H9 (cell line): ENCODE data around the gene CMTM5. TPM values are rescaled to one million over a fixed set of nuclear protein-coding genes. Genes with fewer than 3 reads are reported as not detected.
A peak's percentile ranks its signal among the peaks of the same experiment; 100 is the strongest.

Experiments
- DNase-seq: peaks from one replicate; pipeline ENCODE4 v3.0.0-alpha.2; 2017
- H2AFZ ChIP-seq: one replicate; pipeline ENCODE4 v1.6.1; 2013; ENCODE audit warnings: mild to moderate bottlenecking, low read length, control low read depth, moderate library complexity
- H2AK5ac ChIP-seq: 2 replicates; pipeline ENCODE4 v1.6.1; 2013; ENCODE audit warnings: low read length, control low read depth, mixed read lengths; ENCODE audit not compliant: insufficient read length
- H2BK120ac ChIP-seq: one replicate; pipeline ENCODE4 v1.6.1; 2013; ENCODE audit warnings: low read depth, mild to moderate bottlenecking, low read length, control low read depth, inconsistent platforms; ENCODE audit not compliant: poor library complexity, severe bottlenecking
- H2BK12ac ChIP-seq: 2 replicates; pipeline ENCODE4 v1.6.1; 2013; ENCODE audit warnings: low read length, control low read depth, mixed read lengths, low read depth; ENCODE audit not compliant: insufficient read length
- H2BK15ac ChIP-seq: 2 replicates; pipeline ENCODE4 v1.6.1; 2013; ENCODE audit warnings: low read depth, low read length, control low read depth
- H2BK20ac ChIP-seq: one replicate; pipeline ENCODE4 v1.6.1; 2013; ENCODE audit warnings: low read depth, mild to moderate bottlenecking, low read length, control low read depth, inconsistent platforms; ENCODE audit not compliant: poor library complexity, severe bottlenecking
- H2BK5ac ChIP-seq: 2 replicates; pipeline ENCODE4 v1.6.1; 2013; ENCODE audit warnings: low read length, control low read depth, mixed read lengths; ENCODE audit not compliant: insufficient read length
- H3K14ac ChIP-seq: 2 replicates; pipeline ENCODE4 v1.6.1; 2013; ENCODE audit warnings: low read length, control low read depth; ENCODE audit not compliant: insufficient read depth
- H3K18ac ChIP-seq: 2 replicates; pipeline ENCODE4 v1.6.1; 2013; ENCODE audit warnings: low read depth, mild to moderate bottlenecking, mixed read lengths, low read length, control low read depth; ENCODE audit not compliant: insufficient read length
- H3K23ac ChIP-seq: 2 replicates; pipeline ENCODE4 v1.6.1; 2013; ENCODE audit warnings: low read length, control low read depth, mixed read lengths, low read depth; ENCODE audit not compliant: insufficient read length
- H3K23me2 ChIP-seq: 2 replicates; pipeline ENCODE4 v1.6.1; 2013; ENCODE audit warnings: low read depth, mild to moderate bottlenecking, mixed read lengths, low read length, control low read depth; ENCODE audit not compliant: insufficient read length, poor library complexity, severe bottlenecking
- H3K27ac ChIP-seq: 2 replicates; pipeline ENCODE4 v1.5.1; 2013; ENCODE audit warnings: low read length, control low read depth, mixed read lengths, low read depth; ENCODE audit not compliant: insufficient read length
- H3K27me3 ChIP-seq: 2 replicates; pipeline ENCODE4 v1.6.1; 2013; ENCODE audit warnings: low read length, control low read depth, inconsistent platforms; ENCODE audit not compliant: insufficient read depth
- H3K4ac ChIP-seq: 2 replicates; pipeline ENCODE4 v1.6.1; 2013; ENCODE audit warnings: low read depth, mild to moderate bottlenecking, control low read depth, inconsistent platforms, low read length, moderate library complexity
- H3K4me1 ChIP-seq: 2 replicates; pipeline ENCODE4 v1.6.1; 2013; ENCODE audit warnings: low read length, control low read depth, inconsistent platforms; ENCODE audit not compliant: insufficient read depth
- H3K4me2 ChIP-seq: 2 replicates; pipeline ENCODE4 v1.6.1; 2013; ENCODE audit warnings: low read length, control low read depth, mixed read lengths; ENCODE audit not compliant: insufficient read length, insufficient read depth
- H3K56ac ChIP-seq: 2 replicates; pipeline ENCODE4 v1.6.1; 2013; ENCODE audit warnings: low read depth, mild to moderate bottlenecking, mixed read lengths, low read length, control low read depth; ENCODE audit not compliant: insufficient read length
- H3K79me1 ChIP-seq: 2 replicates; pipeline ENCODE4 v1.6.1; 2013; ENCODE audit warnings: low read depth, mild to moderate bottlenecking, moderate library complexity, low read length, control low read depth, inconsistent platforms; ENCODE audit not compliant: insufficient read depth, poor library complexity, severe bottlenecking
- H3K79me2 ChIP-seq: 2 replicates; pipeline ENCODE4 v1.6.1; 2013; ENCODE audit warnings: low read length, control low read depth, inconsistent platforms; ENCODE audit not compliant: insufficient read depth
- H3K9ac ChIP-seq: 2 replicates; pipeline ENCODE4 v1.6.1; 2013; ENCODE audit warnings: low read length, control low read depth, mixed read lengths; ENCODE audit not compliant: insufficient read length; ENCODE audit errors: extremely low read depth
- H3K9me3 ChIP-seq: one replicate; pipeline ENCODE4 v1.6.1; 2013; ENCODE audit warnings: low read depth, low read length, inconsistent platforms; ENCODE audit not compliant: control insufficient read depth
- H3T11ph ChIP-seq: one replicate; pipeline ENCODE4 v1.6.1; 2013; ENCODE audit warnings: mild to moderate bottlenecking, low read length, control low read depth, inconsistent platforms
- H4K20me1 ChIP-seq: one replicate; pipeline ENCODE4 v1.6.1; 2013; ENCODE audit not compliant: control insufficient read depth, insufficient read length, insufficient read depth
- H4K5ac ChIP-seq: 2 replicates; pipeline ENCODE4 v1.6.1; 2013; ENCODE audit warnings: low read depth, mild to moderate bottlenecking, mixed read lengths, low read length, control low read depth; ENCODE audit not compliant: insufficient read length
- H4K8ac ChIP-seq: replicated peaks from 2 replicates; pipeline ENCODE4 v1.6.1; 2013; ENCODE audit warnings: low read length, control low read depth, mixed read lengths, low read depth; ENCODE audit not compliant: insufficient read length
- H4K91ac ChIP-seq: 2 replicates; pipeline ENCODE4 v1.6.1; 2013; ENCODE audit warnings: low read depth, mild to moderate bottlenecking, moderate library complexity, mixed read lengths, low read length, control low read depth; ENCODE audit not compliant: insufficient read length
- H3K27ac Mint-ChIP-seq, 3 experiments: 2 replicates in 2 of 3; 3 replicates in 1 of 3; pipeline ENCODE4 v1.8.0; 2020 to 2021; ENCODE audit warnings: mixed read lengths in 3 of 3, mild to moderate bottlenecking in 1 of 3, moderate library complexity in 1 of 3
- H3K27me3 Mint-ChIP-seq: 2 replicates; pipeline ENCODE4 v1.8.0; 2021; ENCODE audit warnings: low read depth, mild to moderate bottlenecking, moderate library complexity, mixed read lengths
- H3K36me3 Mint-ChIP-seq, 3 experiments: 2 replicates in 2 of 3; 3 replicates in 1 of 3; pipeline ENCODE4 v1.8.0; 2020 to 2021; ENCODE audit warnings: low read depth in 3 of 3, mixed read lengths in 3 of 3; ENCODE audit not compliant: insufficient read depth in 1 of 3
- H3K4me1 Mint-ChIP-seq, 2 experiments: 2 replicates each; pipeline ENCODE4 v1.8.0; 2020; ENCODE audit warnings: mixed read lengths in 2 of 2
- H3K4me3 Mint-ChIP-seq, 2 experiments: 2 replicates in 1 of 2; 3 replicates in 1 of 2; pipeline ENCODE4 v1.8.0; 2020 to 2021; ENCODE audit warnings: mild to moderate bottlenecking in 2 of 2, mixed read lengths in 2 of 2, moderate library complexity in 1 of 2
- H3K9me3 Mint-ChIP-seq, 2 experiments: 2 replicates in 1 of 2; 3 replicates in 1 of 2; pipeline ENCODE4 v1.8.0; 2020; ENCODE audit warnings: mild to moderate bottlenecking in 2 of 2, mixed read lengths in 2 of 2, moderate library complexity in 1 of 2
- CTCF ChIP-seq: fragments of 200-600 bp; sonication (generic); conservative IDR thresholded peaks from 3 replicates; pipeline ENCODE4 v1.8.0; 2021; ENCODE audit warnings: antibody characterized with exemption, mild to moderate bottlenecking
- WGBS: extraction: QIAGEN DNeasy Blood & Tissue Kit; methylation state at CpG from one replicate; pipeline ENCODE4 v1.1.7; 2013; ENCODE audit warnings: missing lambda C conversion rate, low lambda C conversion rate, mixed read lengths; ENCODE audit not compliant: insufficient read length; ENCODE audit errors: extremely low coverage; 5-methylcytosine and 5-hydroxymethylcytosine counted together
- total RNA-seq: library from RNA; stranded (reverse); gene quantifications from 2 replicates; pipeline ENCODE4 v1.2.1, GENCODE V29; 2021

The CMTM5 gene
- total RNA-seq, 1 experiment from 2014 or later: not detected

GRCh38 chr14:23356662-23357061 lies 20.2 kb upstream of the CMTM5 start:
- H3K79me2 ChIP-seq: no peaks in the 10 kb centered on the region
- H3K9me3 ChIP-seq: no peaks in the 10 kb centered on the region
- no peak overlapping the region for H2BK120ac ChIP-seq
- H3K27me3 ChIP-seq: no peaks in the 10 kb centered on the region; the same call in 1 of the 2 replicates
- H3K23ac ChIP-seq: no peak overlapping the region
- no peak overlapping the region for H2AK5ac ChIP-seq
- no peak overlapping the region for H4K8ac ChIP-seq
- no peaks in the 10 kb centered on the region for H4K20me1 ChIP-seq
- H3K27ac ChIP-seq: no peak overlapping the region
- Mint-ChIP-seq H3K9me3 (no peaks in the 10 kb centered on the region), H3K36me3 (peaks cover 15 to 42% (median 35%) of the 10 kb centered on the region in 3 experiments), H3K27ac (no peak overlapping the region; a peak in 1 of 7 replicates), H3K4me1 (peaks cover 11 to 13% of the 10 kb centered on the region in 2 experiments), H3K4me3 (no peak overlapping the region), H3K27me3 (peaks cover 23% of the 10 kb centered on the region)
- H3K4ac ChIP-seq: no peak overlapping the region
- peak; percentile 13 for DNase-seq
- H2BK20ac ChIP-seq: no peak overlapping the region
- no peak for TF ChIP-seq CTCF
- H3K4me1 ChIP-seq: 0 out of 2 replicates have a peak, but pooled peaks cover 2% of the 10 kb centered on the region
- H2BK12ac ChIP-seq: no peak overlapping the region
- H2BK15ac ChIP-seq: no peak overlapping the region
- no peak overlapping the region for H3K56ac ChIP-seq
- H3T11ph ChIP-seq: no peak overlapping the region
- no peak overlapping the region for H3K18ac ChIP-seq
- WGBS: no CpG with 5 or more reads among the region's 4 CpGs
- H4K5ac ChIP-seq: no peak overlapping the region
- no peak overlapping the region for H2AFZ ChIP-seq
- H3K4me2 ChIP-seq: no peak overlapping the region
- H2BK5ac ChIP-seq: no peak overlapping the region
- no peak overlapping the region for H4K91ac ChIP-seq
- H3K14ac ChIP-seq: no peak overlapping the region
- no peak overlapping the region for H3K9ac ChIP-seq
- no peaks in the 10 kb centered on the region for H3K79me1 ChIP-seq
- peaks cover 4% of the 10 kb centered on the region for H3K23me2 ChIP-seq
